Measurements from ENCODE around the gene SPINK4. TPM values are rescaled to one million over a fixed set of nuclear protein-coding genes. Genes with fewer than 3 reads are reported as not detected.

SPINK4 gene
- total RNA-seq, 1 donor, result not detected

DNA sequence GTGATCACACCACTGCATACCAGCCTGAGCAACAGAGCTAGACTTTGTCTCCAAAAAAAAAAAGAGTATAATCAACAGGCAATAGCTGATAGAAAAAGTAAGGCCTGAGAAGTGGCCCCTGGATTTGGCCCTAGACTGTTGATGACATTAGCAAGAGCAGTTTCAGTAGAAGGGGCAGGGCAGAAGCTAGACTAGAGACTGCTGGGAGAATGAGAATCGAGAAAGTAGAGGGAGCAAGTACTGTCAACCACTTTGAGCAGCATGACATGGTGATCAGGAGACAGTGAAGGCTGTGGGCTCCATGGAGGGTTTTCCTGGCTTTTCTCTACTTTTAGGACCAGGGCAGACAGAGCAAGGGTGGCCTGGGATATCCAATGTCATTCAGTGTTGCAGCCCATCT, 37.9 kb upstream of the SPINK4 start:
- no peak overlapping the region for H3K4me3 ChIP-seq (ENCODE audit: low read depth, low read length)
- TF ChIP-seq, protein P1, sequence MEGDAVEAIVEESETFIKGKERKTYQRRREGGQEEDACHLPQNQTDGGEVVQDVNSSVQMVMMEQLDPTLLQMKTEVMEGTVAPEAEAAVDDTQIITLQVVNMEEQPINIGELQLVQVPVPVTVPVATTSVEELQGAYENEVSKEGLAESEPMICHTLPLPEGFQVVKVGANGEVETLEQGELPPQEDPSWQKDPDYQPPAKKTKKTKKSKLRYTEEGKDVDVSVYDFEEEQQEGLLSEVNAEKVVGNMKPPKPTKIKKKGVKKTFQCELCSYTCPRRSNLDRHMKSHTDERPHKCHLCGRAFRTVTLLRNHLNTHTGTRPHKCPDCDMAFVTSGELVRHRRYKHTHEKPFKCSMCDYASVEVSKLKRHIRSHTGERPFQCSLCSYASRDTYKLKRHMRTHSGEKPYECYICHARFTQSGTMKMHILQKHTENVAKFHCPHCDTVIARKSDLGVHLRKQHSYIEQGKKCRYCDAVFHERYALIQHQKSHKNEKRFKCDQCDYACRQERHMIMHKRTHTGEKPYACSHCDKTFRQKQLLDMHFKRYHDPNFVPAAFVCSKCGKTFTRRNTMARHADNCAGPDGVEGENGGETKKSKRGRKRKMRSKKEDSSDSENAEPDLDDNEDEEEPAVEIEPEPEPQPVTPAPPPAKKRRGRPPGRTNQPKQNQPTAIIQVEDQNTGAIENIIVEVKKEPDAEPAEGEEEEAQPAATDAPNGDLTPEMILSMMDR (IDR thresholded peaks at IDR 0.05; ENCODE audit: insufficient read depth, low read depth, low read length), result no peak
- DNase-seq (ENCODE audit: low read depth), result no peak

DNA sequence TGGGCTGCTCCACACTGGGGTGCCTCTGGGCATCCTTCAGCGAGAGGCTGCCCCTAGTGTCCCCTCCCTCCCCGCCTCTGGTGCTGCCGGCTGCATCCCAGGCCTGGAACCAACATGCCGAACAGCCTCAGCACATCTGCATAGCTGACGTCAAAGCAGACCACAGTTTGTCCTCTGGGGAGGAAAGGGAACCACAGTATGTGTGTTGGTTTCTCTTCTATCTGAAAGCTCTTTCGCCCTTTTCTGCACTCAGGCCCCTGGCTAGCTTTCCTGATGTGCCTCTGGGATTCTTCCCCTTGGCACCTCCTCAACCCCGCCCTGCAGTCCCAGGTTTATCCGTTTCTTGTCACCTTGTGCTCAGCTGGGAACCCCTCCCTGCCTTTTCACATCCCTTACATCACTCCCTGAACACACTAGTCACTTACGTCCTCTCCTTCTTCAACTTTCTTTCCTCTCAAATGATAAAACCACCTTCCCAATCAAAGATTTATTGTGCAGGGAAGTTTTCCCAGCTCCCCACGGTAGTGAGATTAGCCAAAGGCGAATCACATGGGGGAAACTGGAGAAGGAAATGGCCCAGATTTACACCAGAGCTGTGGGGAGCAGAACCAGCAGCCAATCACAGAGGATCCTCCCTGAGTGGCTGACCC, 37.3 kb upstream of the SPINK4 start:
- TF ChIP-seq, protein P1 (IDR thresholded peaks at IDR 0.05; ENCODE audit: insufficient read depth, low read depth, low read length), result no peak
- peak; percentile 90 for DNase-seq (ENCODE audit: low read depth)
- no peak overlapping the region for H3K4me3 ChIP-seq (ENCODE audit: low read depth, low read length)

DNA sequence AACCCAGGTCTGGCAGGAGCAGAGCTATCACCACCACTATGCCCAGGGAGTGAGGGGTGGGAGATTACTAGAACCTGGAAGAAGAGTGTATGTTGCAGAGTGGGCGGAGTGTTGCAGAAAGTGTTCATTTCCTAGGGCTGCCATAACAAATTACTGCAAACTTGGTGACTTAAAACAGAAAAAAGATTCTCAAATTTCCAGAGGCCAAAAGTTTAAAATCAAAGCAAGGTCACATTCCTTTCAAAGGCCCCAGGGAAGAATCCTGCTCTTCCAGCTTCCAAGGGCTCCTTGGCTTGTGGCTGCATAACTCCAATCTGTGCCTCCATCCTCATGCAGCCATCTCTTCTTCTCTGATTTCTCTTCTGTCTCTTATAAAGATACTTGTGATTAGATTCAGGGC, 30.6 kb upstream of the SPINK4 start:
- no peak for DNase-seq (ENCODE audit: low read depth)
- no peak overlapping the region for H3K4me3 ChIP-seq (ENCODE audit: low read depth, low read length)
- TF ChIP-seq, protein P1 (IDR thresholded peaks at IDR 0.05; ENCODE audit: insufficient read depth, low read depth, low read length), result no peak

- TF ChIP-seq, protein P1 (IDR thresholded peaks at IDR 0.05; ENCODE audit: insufficient read depth, low read depth, low read length), result no peak
- H3K4me3 ChIP-seq (ENCODE audit: low read depth, low read length), result no peak overlapping the region
- no peak for DNase-seq (ENCODE audit: low read depth)
Measured at GRCh38 chr9:33210006-33210715, 29.8 kb upstream of the SPINK4 start.

DNA sequence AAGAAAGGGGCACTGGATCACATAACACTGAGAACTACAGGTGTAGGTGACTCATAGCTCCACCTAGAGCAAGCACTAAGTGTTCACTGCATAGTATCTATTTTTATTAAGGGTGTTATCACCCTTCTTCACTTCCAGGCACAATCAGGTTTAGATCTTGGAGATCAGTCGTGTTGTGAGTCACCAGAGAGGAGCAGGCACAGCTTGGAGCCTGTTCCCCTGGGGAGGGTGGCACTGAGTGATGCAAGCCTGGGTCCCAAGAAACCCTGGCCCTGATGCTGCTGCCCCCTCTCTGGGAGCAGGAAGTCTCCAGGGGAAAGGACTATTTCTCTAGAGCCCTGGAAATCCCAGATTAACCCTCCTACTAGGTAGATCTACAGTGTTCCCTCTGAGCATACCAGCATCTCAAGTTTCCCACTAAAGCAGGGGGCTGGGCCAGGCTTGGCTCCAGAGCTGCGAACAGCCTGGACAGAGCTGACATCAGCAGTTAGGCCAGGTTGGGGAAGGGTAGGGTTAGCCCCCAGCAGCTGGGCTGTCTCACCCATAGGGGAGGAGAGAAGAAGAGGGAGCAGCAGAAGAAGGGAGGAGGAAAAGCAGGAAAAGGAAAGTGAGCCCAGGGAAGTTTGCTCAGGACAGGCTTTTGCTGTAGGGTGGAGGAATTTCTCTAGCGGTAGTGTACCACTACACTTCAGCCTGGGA, 28.1 kb upstream of the SPINK4 start:
- no peak overlapping the region for H3K4me3 ChIP-seq (ENCODE audit: low read depth, low read length)
- DNase-seq (ENCODE audit: low read depth), result peak; percentile 69
- TF ChIP-seq, protein P1 (IDR thresholded peaks at IDR 0.05; ENCODE audit: insufficient read depth, low read depth, low read length), result no peak

GRCh38 chr9:33220681-33221567, 19.0 kb upstream of the SPINK4 start:
- H3K4me3 ChIP-seq (ENCODE audit: low read depth, low read length), result no peak overlapping the region
- TF ChIP-seq, protein P1 (IDR thresholded peaks at IDR 0.05; ENCODE audit: insufficient read depth, low read depth, low read length), result no peak
- no peak for DNase-seq (ENCODE audit: low read depth)

Data from fibroblast of villous mesenchyme (primary cell).